WTC11 (cell line): Measurements from ENCODE around the gene PCNP.

Experiments
- TF ChIP-seq, protein P1 (sequence below): fragments of 200-600 bp; IDR thresholded peaks from 2 replicates; pipeline ENCODE4 v1.8.0; 2022; ENCODE audit warnings: antibody characterized with exemption
- TF ChIP-seq, protein P2 (sequence below): sonication (generic); formaldehyde crosslinking; IDR thresholded peaks from 2 replicates; pipeline ENCODE4 v1.8.0; 2022; ENCODE audit warnings: mild to moderate bottlenecking, missing genetic modification reagents

DNA sequence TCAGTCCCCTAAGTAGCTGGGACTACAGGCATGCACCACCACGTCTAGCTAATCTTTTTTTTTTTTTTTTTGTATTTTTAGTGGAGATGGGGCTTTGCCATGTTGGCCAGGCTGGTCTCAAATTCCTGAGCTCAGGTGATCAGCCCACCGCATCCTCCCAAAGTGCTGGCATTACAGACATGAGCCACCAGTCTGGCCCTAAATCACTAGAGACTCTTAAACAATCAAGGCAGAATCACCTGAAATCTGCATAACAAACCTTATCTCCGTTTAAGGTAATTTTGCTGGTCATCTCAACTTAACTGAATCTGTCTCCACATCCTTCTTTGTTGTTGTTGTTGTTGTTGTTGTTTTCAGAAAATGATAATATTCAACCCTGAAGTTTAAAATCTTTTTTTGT, 17.9 kb upstream of the PCNP start:
- TF ChIP-seq, protein P1, sequence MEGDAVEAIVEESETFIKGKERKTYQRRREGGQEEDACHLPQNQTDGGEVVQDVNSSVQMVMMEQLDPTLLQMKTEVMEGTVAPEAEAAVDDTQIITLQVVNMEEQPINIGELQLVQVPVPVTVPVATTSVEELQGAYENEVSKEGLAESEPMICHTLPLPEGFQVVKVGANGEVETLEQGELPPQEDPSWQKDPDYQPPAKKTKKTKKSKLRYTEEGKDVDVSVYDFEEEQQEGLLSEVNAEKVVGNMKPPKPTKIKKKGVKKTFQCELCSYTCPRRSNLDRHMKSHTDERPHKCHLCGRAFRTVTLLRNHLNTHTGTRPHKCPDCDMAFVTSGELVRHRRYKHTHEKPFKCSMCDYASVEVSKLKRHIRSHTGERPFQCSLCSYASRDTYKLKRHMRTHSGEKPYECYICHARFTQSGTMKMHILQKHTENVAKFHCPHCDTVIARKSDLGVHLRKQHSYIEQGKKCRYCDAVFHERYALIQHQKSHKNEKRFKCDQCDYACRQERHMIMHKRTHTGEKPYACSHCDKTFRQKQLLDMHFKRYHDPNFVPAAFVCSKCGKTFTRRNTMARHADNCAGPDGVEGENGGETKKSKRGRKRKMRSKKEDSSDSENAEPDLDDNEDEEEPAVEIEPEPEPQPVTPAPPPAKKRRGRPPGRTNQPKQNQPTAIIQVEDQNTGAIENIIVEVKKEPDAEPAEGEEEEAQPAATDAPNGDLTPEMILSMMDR = no peak
- TF ChIP-seq, protein P2, sequence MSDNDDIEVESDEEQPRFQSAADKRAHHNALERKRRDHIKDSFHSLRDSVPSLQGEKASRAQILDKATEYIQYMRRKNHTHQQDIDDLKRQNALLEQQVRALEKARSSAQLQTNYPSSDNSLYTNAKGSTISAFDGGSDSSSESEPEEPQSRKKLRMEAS (CRISPR knock-in tag) = no peak
